ENCODE measurements around the gene SPATA25. TPM values are rescaled to one million over a fixed set of nuclear protein-coding genes. Genes with fewer than 3 reads are reported as not detected.
"Not testable (repeated sequence)": the region's sequence is repeated elsewhere in the genome, so short reads cannot be mapped to it uniquely, and the experiment has no call there.

The SPATA25 gene
- total RNA-seq, 1 donor from 2014 or later, result 4.0 TPM

- no peak for DNase-seq (ENCODE audit: low spot score)
These were observed 7.4 kb upstream of the SPATA25 start for GRCh38 chr20:45894797-45895196.

DNA sequence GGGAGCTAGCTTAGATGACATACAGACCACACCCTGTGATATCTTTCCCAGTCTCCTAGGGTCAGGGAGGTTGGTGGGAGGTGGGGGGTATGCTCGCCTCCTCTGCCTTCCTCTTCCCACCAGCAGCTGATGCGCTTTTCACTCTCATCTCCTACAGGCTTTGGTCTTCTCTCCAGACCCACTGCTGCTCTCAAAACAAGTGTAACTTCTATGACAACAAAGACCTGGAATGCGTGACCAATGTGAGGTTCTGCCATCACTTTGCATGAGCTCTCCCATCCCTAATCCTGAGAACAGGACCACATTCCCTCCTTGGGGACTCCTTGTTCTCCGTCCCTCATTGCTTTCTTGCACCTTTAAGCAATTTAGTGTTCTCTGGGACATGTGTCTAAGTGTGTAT is 6.4 kb upstream of the SPATA25 start:
- DNase-seq (ENCODE audit: low spot score), result no peak

DNA sequence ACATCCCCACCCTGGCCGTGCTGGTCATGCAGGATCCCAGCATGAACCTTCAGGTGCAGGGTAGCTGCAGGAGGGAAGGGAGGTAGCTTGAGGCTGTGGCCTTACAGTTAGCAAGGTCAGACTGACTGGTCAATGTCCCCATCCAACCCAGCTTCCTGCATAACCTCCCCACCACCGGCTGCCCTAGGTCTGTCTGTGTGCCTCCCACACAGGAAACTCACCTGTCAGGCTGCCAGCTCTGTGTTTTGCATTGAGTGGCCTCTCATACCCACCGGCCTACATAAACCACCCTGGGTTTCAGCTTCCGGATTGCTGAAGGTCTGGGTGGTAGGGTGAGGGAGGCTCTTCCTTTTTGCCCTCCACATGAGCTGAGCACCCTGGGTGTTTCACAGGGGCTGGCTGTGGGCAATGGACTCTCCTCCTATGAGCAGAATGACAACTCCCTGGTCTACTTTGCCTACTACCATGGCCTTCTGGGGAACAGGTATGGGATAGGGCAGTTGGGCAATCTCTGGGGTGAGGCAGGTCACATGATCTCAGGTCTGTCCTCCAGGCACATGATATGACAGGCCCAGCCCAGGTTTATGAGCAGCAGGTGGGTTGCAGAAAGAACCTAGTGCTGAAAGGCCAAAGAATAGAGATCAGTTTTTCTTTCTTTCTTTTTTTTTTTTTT is 5.5 kb upstream of the SPATA25 start:
- DNase-seq (ENCODE audit: low spot score), result no peak

GRCh38 chr20:45892049-45892825 is 4.8 kb upstream of the SPATA25 start:
- DNase-seq (ENCODE audit: low spot score), result no peak

DNA sequence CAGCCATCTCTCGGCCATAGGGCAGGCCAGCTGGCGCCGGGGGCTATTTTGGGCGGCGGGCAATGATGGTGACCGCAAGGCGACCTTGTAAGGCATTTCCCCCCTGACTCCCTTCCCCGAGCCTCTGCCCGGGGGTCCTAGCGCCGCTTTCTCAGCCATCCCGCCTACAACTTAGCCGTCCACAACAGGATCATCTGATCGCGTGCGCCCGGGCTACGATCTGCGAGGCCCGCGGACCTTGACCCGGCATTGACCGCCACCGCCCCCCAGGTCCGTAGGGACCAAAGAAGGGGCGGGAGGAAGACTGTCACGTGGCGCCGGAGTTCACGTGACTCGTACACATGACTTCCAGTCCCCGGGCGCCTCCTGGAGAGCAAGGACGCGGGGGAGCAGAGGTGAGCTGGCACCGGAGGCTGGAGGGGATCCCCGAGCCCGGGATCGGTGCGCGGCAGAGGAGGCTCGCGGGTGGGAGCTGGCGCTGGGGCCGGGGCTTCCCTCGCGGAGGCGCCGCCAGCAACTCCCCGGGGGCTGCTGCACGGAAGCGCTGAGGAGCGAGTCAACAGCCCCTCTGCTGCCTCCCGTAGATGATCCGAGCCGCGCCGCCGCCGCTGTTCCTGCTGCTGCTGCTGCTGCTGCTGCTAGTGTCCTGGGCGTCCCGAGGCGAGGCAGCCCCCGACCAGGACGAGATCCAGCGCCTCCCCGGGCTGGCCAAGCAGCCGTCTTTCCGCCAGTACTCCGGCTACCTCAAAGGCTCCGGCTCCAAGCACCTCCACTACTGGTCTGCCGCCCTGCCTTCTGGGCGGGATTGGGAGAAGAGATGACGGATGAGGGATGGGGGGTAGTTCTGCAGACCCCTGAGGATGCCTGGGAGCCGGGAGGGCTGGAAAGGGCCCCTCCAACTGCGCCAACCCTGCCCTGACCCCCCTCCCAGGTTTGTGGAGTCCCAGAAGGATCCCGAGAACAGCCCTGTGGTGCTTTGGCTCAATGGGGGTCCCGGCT is 3.9 kb upstream of the SPATA25 start, which contains the start of the genes CTSA and NEURL2:
CTSA (plus strand) TSS at position 351 of the 999 bp plus-strand sequence; CDS start at position 585, 234 bp downstream.
NEURL2 (minus strand) TSS at position 224 of the 999 bp plus-strand sequence; CDS start at position 7, 217 bp downstream.
- DNase-seq (ENCODE audit: low spot score), result peak; percentile 96

DNA sequence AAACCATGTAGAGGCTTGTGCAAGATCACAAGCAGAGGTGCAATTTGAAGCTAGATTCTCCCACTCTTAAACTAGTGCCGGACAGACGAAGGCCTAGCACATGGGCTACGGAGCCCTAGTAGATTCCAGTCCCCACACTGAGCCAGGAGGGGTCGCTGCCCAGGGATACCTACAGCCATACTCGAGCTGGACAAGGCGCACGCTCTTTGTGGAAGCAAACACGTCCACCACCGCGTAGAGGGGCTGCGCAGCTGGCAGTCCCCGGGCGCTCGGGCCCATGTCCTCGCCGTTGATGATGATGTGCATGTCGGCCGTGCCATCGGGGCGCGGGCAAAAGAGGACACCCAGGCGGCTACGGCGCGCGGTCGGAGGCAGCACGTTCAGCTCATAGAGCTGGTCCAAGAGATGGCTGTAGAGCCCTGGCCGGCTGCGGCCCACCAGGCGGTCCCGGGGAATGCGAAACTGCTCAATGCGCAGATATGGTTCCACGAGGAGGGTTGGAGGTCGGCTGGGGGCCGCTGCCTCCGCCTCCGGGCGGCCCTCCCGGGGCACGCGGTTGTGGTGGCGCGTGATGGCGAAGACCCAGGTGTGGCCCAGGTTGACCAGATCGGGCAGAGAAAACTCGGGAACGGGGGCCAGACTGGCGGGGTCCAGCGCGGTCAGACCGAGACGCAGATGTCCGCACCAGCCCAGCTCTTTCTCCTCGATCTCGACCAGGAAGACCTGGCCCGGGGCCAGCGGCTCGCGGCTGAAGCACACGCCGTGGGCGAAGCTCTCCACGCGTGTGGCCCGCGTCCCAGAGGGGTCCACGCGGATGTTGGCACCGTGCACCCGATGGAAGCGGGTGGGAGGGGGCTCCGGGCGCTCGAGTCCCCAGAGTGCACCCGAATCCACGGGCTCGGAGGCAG is 2.9 kb upstream of the SPATA25 start:
- no peak for DNase-seq (ENCODE audit: low spot score)

DNA sequence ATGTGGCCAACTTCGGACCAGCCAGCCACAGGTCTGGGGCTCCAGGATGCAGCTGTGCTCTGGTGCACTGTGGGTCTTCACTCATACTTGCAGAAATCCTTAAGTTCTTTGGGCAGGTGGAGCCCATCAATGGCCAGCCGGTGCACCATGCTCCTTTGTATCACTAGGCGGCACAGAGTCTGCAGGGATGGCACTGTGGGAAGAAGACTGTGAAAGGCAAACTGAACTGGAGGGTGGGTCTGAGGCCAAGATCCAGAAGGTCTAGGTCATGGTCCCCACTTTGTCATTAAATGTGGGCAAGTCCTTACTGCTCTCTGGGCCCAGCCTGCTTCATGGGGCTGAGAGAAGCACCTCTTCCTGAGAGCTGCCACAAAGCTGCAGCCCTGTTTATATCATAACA is 1.3 kb upstream of the SPATA25 start:
- no peak for DNase-seq (ENCODE audit: low spot score)

DNA sequence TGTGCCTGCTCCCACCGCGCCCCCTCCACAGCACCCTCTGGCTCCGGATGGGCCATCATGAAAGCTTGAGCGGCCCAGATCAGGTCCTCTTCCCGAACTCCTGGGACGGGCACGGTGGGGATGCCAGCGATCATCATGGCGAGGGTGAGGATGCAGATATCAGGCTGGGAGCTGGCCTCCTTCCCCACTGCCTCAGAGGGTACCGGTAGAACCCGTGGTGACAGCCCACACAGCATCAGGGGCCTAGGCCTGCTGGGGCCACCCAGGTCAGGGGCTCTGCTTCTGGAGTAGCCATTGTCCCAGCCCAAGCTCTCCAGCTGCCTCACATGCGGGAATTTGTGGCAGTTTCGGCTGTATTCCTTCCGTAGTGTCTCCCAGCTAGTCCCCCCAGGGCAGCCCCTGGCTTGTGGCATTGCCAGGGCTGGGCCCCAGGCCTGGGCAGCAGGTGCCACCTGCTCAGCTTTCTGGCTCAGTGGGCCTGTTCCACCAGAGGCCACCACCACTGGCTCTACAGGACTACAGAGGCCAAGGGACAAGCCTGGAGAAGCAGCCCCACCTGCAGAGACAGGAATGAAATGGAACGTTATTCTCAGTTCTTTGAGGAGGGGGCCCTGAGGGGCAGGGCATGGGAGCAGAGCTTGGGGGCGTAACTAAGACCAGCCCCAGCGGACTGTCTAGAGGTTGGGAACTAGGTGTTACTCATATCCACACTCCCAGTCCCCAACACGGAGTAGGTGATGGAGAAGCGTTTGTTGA is 654 bp downstream of the SPATA25 start:
- no peak for DNase-seq (ENCODE audit: low spot score)

GRCh38 chr20:45883100-45883469 is 4.3 kb downstream of the SPATA25 start:
- DNase-seq (ENCODE audit: low spot score), result no peak

DNA sequence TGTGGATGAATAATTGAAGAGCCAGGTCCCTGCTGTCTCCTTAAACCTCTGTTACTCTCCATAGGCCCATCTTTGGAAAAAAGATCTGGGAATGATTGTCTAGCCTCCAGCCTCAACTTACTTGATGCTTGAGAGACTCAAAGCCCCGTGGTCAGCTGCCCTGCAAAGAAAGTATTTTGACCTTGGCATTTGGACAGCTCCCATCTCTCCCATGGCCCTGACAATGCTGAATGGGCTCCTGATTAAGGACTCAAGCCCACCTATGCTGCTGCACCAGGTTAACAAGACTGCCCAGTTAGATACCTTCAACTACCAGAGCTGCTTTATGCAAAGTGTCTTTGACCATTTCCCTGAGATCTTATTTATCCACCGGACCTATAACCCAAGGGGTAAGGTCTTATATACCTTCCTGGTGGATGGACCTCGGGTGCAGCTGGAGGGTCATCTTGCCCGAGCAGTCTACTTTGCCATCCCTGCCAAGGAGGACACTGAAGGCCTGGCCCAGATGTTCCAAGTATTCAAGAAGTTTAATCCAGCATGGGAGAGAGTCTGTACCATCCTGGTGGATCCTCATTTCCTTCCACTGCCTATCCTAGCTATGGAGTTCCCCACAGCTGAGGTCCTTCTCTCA is 4.8 kb downstream of the SPATA25 start:
- DNase-seq (ENCODE audit: low spot score), result no peak

GRCh38 chr20:45880988-45881788 is 6.2 kb downstream of the SPATA25 start, which contains the start of gene ZSWIM1:
Gene ZSWIM1 (plus strand): TSS chr20:45881227. CDS start chr20:45882593, 1,366 bp downstream.
- peak; percentile 99 for DNase-seq (ENCODE audit: low spot score)

- DNase-seq (ENCODE audit: low spot score), result no peak
These were observed 9.2 kb downstream of the SPATA25 start for GRCh38 chr20:45878076-45878761.

DNA sequence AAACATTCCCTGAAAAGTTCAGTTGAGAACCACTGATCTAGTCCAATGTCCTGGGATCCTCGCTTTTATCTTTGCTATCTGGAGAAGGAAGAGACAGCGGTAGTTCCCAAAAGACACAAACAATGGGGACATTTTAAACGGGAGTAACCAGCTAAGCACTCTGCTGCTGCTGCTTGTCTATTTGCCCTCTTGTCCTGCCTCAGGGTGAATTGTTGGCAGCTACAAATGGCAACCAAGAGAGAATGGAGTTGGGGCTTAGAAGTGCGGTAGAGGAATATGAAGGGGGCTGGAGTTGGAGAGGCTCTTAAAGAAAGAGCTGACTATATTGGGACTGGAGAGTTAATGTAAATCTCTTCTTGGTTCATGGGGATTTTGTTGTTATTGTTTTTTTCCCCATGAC is 12.8 kb downstream of the SPATA25 start:
- DNase-seq (ENCODE audit: low spot score), result no peak

- not testable (repeated sequence) for DNase-seq (ENCODE audit: low spot score)
These were observed 13.3 kb downstream of the SPATA25 start for GRCh38 chr20:45874104-45874481.

- DNase-seq (ENCODE audit: low spot score), result no peak
These were observed 13.9 kb downstream of the SPATA25 start for GRCh38 chr20:45873409-45874103.

GRCh38 chr20:45872626-45873025 is 14.8 kb downstream of the SPATA25 start:
- no peak for DNase-seq (ENCODE audit: low spot score)

- no peak for DNase-seq (ENCODE audit: low spot score)
These were observed 19.6 kb downstream of the SPATA25 start for GRCh38 chr20:45867819-45868176.
